Liver (tissue), 3 donors: ENCODE data around the gene ILF3.

Experiments
- EGR1 ChIP-seq, 2 donors: IDR thresholded peaks; 2 replicates each; pipeline ENCODE4 v1.6.1; 2016 to 2018; ENCODE audit warnings: antibody characterized with exemption in 2 of 2, low read depth in 2 of 2
- FOXA1 ChIP-seq: IDR thresholded peaks from 2 replicates; pipeline ENCODE4 v1.6.1; 2016; ENCODE audit warnings: antibody characterized with exemption
- RAD21 ChIP-seq, 2 donors: IDR thresholded peaks; 2 replicates each; pipeline ENCODE4 v1.6.1; 2016; ENCODE audit warnings: antibody characterized with exemption in 2 of 2, mild to moderate bottlenecking in 2 of 2
- TF ChIP-seq, protein P1 (sequence below): fragments of 150-350 bp; IDR thresholded peaks from 2 replicates; pipeline ENCODE4 v1.5.1; 2017; ENCODE audit warnings: improper control_type of control experiment, low read depth, low read length; ENCODE audit not compliant: missing input control
- TF ChIP-seq, protein P2 (sequence below): IDR thresholded peaks from 2 replicates; pipeline ENCODE4 v1.6.1; 2016; ENCODE audit warnings: antibody characterized with exemption
- donor health status: healthy.
- donor health status: healthy.

DNA sequence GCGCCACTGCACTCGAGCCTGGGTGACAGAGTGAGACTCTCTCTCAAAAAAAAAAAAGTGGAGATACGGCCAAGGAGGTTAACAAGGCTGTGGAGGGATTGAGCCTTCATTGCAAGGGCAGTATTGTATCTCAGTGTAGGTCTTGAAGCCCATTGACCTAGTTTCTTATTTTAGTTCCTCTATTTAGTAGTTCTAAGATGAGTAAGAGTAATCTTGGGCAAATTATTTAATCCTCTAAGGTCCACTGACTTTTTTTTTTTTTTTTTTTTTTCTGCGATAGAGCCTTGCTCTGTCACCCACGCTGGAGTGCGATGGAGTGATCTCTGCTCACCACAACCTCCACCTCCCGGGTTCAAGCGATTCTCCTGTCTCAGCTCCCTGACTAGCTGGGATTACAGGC is 14.3 kb upstream of the ILF3 start:
- TF ChIP-seq FOXA1 = no peak
- TF ChIP-seq, protein P1, sequence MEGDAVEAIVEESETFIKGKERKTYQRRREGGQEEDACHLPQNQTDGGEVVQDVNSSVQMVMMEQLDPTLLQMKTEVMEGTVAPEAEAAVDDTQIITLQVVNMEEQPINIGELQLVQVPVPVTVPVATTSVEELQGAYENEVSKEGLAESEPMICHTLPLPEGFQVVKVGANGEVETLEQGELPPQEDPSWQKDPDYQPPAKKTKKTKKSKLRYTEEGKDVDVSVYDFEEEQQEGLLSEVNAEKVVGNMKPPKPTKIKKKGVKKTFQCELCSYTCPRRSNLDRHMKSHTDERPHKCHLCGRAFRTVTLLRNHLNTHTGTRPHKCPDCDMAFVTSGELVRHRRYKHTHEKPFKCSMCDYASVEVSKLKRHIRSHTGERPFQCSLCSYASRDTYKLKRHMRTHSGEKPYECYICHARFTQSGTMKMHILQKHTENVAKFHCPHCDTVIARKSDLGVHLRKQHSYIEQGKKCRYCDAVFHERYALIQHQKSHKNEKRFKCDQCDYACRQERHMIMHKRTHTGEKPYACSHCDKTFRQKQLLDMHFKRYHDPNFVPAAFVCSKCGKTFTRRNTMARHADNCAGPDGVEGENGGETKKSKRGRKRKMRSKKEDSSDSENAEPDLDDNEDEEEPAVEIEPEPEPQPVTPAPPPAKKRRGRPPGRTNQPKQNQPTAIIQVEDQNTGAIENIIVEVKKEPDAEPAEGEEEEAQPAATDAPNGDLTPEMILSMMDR = no peak
- no peak for TF ChIP-seq RAD21 (IDR thresholded peaks at IDR 0.05)
- no peak for TF ChIP-seq EGR1 (IDR thresholded peaks at IDR 0.05; ENCODE audit: low read depth in 2 of 2)
- TF ChIP-seq, protein P2, sequence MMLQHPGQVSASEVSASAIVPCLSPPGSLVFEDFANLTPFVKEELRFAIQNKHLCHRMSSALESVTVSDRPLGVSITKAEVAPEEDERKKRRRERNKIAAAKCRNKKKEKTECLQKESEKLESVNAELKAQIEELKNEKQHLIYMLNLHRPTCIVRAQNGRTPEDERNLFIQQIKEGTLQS = no peak
